Activated effector memory CD4-positive, alpha-beta T cell treated with Interleukin-2 at 50 U/mL for 16 hours (primary cell): Measurements from ENCODE around the gene MGAT3.

ENCODE experiments used
- DNase-seq: peaks from one replicate; pipeline ENCODE4 v3.0.0-alpha.2; 2020

Gene MGAT3

DNA sequence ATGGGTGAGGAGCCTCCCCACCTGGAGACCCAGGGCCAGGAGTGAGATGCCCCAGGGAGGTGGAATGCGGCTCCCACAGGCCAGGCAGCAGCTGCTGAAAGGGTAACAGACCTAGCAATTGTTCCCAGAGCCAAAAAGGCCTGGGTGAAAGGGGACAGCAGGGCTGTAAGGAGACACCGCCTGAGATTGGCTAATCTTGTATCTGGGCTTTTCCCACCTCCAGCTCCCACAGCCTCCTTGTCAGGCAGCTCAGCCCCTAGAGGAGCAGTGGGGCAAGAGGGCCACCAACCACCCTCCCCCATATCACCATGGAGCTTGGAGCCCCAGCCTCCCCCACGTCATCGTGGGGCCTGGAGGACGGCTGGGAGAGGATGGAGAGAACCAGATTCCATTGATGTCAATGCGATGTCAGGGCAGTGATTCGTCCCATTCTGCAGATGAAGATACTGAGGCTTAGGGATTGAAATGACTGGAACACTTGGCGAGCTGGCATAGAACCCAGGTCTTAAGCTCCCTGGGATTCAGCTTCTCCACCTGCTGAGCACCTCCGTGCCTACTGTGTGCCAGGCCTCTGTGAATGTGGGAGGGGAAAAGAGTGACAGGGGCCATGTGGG, 2.9 kb upstream of the MGAT3 start:
- DNase-seq = no peak

DNA sequence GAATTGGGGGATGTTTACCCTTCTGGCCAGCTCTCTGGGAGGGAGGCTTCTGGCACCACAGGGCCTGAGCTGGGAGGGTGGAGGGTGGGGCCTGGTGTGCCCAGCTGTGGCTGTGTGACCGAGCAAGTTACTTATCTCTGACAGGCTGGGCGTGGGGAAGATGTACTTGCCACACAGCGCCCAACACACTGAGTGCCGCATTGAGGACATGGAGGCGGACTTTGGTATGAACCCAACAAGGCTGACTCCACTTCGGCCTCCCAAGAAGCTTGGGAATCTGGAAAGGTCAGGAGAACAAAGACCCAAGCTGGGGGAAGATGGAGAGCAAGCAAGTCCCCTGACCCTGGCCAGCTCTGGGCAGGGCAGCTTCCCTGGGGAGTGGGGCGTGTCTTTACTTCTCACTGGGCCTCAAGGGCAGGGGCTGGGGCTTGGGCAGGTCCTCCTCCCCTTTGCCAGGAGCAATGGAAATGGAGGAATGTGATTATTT, 2.4 kb upstream of the MGAT3 start:
- no peak for DNase-seq

DNA sequence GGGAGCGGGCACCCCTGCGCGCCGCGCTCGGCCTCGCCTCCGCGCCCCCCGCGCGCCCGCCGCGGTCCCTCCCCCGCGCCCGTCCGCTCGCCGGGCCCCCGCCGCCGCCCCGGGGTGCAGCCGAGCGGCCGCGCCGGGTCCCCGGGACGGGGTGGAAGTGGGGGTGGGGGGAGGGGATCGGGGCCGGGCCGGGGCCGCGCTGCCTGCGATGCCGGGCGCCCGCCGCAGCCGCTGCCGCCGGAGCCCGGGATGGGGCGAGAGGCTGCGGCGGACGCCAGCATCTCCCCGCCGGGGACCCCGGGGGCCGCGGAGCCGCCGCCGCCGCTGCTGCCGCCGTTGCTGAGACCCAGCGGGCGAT, 365 bp downstream of the MGAT3 start:
- DNase-seq = no peak

DNA sequence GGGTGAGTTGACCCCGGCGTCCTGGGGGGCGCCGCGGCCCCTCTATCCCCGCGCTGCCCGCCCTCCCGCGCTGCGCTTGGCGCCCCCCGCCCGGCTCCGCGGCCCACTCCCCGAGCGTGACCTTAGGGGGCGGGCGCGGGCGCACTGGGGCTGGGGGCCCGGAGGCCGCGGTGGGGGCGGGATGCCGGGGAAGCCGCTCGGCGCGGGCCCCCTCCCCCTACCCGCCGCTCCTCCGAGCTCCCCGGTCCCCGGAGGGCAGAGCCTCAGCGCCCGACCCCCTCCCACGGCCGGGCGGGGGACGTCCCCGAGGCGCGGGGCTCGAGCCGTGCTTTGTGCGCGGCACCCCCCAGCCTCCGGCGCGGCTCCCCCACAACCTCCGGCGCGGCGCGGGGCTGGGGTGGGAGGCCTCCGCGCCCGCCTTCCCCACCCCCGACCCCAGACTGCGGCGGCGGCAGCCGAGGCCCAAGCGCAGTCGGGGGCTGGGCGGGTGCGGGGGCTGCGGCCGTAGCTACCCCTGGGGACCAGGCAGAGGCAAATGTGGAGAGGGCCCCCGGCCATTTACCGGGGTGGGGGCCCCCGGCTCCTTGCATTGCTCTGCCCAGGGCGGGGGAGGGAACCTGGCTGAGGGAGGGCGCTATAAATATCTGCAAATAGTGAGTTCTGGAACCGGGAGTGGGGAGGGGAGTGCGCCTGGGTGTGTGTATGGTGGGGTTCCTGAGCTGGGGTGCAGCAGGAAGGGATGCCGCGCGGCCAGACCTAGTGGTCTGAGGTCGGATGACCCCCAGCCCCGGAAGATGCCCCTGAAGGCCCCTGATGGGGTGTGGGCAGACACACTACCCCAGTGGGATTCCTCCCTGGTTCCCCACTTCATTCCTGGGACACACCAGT, 988 bp downstream of the MGAT3 start:
- DNase-seq = no peak

DNA sequence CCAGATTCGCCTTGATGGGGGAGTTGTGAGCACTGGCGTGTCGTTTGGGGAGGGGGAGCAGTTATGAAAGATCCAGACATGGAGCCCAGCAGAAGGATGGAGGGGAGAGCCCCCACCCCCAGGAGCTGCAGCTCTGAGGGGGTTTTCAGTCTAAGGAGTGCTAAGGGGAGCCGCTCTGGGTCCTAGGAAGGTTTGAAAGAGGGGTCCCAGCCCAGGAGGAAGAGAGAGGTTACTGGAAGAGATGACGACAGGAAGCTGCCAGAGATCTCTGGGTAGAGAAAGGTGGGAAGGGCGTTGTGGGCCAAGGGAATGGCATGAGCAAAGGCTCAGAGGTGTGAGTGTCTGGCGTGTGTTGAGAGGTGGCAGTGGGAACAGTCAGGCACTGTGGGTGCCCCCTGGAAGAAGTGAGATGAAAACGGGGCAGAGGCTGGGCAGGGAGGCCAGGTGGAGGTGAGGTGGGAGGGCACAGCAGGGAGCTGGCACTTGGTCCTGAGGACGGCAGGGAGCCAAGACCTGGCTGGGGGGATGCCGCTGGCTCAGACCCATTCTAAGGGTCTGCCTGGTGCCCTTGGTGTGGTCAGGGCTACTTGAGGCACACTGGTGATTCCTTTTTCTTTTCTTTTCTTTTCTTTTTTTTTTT, 1.8 kb downstream of the MGAT3 start:
- DNase-seq = no peak

DNA sequence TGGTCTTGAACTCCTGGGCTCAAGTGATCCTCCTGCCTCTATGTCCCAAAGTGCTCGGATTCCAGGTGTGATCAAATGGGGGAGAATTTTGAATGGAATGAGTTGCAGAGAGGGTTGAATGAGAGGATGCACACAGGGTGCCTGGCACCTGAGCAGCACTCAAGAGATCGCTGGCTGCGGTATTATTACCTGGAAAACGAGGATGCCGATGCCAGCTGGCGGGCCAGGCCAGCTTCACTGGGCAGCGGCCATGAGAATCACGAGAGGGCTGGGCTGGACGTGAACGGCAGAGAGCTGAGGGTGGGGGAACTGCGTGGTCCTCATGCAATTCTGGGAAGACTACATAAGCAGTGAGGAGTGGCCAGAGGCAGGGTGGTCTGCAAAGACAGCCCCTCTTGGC, 2.9 kb downstream of the MGAT3 start:
- DNase-seq = no peak

DNA sequence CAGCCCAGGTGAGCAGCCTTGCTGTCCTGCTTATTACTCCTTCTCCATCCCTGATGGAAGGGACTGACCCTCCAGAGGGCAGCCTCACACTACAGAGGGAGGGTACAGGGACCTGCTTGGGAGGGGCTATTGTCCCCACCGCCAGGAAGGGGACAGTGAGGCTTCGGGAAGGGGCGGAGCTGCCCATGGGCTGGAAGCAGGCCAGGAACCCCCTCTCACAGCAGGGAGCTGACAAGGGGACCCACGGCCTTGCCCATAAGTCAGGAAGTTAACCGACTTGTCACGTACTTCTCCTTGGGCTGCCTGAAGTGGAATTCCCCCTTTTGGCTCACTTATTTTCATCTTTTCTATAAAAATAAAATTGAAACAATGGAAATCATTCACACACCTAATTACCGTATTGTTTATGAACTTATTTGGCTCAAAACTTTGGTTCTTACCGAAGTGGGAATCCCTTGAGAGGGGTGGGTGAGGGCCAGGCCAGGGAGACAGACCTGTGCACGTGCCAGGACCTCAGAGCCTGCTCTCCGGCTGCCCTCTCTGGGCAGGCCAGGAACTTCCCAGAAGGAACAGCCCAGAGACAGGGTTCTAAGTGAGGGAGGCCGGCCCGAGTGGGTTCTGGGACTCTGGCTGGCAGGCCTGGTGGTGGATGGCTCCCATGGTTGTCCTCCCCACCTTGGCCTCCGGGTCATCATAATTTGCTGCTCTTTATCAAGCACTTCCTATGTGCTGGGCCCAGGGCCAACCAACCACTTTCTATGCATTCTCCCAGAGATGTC, 5.8 kb downstream of the MGAT3 start:
- DNase-seq = no peak

DNA sequence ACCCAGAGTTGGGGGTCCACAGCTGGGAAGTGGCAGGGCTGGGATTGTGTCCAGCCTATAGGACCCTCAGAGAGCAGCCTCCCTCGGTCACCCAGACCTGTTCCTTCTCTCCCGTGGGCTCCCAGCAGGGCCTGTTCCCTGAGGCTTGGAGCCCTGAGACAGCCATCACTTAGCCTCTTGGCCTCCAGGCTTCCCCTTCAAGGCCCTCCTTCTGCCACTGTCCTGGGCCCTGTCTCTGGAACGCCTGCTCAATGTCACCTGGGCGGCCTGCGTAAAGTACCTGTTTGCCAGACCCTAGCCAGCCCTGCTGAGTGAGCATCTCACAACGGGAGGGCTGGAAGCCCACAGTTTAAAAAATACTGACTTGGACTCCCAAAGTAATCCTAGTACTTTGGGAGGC, 6.5 kb downstream of the MGAT3 start:
- DNase-seq = no peak

DNA sequence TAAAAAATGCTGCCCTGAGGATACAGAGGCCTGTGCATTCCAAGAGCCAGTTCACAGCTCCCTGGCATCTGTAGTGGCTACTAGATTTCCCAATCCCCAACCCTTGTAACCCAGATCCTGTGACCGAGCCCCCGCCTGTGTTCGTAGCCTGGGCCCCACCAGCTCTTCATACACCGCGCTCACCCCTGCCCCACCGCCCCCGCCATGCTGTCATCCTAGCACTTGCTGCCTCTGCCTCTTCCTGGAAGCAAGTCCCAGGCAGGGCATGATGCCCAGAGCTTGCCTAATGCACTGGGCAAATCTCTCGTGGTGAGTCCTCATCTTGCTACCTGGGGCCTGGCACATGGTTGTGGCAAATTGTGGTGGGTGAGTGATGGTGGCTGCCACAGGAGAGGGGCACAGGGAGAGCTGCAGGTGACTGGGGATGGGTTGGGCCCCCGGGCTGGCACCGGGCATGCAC, 7.1 kb downstream of the MGAT3 start:
- no peak for DNase-seq

DNA sequence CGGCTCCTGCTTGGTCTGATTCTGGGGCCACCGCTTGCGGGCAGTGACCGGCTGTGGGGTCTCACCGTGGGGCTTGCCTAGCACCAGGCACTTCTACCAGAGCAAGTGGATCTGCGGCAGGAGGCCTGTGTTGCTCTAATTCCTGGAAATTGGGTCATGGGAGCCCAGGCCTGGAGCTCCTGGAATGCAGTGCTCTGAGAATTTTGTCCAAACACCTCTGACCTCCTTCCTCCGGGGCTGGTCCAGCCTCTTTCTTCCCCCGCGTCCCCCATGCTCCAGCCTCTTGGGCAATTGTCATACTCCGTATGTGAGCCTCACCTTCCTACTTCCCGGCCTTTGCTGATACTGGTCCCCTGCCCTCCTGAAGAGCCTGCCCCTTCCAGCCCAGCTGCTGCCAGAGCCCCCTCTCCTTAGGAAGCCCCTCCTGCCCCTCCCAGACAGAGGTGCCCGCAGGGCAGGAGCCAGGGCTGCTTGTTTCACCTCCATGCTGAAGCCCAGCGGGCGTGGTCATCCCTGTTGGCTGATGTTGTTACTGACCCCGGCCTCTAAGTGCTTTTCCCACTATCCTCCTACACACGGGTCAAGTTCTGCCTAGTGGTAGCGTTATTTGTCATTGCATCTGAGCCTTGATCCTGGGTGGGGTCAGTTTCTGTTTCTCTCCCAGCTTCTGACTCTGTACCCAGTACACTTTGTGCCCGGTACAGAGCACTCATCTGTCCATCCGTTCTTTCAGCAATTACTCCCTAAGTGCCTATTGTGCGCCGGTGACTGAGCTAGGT, 9.6 kb downstream of the MGAT3 start:
- DNase-seq = no peak

DNA sequence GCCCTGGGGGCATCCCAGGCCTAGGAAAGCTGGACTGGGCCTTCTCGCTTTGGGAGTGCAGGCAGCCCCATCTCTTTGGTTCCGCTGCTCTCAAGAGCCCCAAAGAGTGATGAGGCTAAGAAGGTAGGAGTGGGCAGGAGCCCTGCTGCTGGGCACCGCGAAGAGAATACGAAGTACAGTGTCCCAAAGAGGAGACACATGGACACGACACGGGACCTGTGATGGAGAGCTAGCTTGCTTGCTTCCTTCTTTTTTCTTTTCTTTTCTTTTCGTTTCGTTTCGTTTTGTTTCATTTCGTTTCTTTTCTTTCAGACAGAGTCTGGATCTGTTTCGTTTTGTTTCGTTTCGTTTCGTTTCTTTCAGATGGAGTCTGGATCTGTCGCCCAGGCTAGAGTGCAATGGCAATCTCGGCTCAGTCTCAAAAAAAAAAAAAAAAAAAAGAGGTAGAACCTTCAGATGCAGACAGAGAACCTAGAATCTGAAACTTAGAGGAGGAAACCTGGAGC, 10.6 kb downstream of the MGAT3 start:
- no peak for DNase-seq

DNA sequence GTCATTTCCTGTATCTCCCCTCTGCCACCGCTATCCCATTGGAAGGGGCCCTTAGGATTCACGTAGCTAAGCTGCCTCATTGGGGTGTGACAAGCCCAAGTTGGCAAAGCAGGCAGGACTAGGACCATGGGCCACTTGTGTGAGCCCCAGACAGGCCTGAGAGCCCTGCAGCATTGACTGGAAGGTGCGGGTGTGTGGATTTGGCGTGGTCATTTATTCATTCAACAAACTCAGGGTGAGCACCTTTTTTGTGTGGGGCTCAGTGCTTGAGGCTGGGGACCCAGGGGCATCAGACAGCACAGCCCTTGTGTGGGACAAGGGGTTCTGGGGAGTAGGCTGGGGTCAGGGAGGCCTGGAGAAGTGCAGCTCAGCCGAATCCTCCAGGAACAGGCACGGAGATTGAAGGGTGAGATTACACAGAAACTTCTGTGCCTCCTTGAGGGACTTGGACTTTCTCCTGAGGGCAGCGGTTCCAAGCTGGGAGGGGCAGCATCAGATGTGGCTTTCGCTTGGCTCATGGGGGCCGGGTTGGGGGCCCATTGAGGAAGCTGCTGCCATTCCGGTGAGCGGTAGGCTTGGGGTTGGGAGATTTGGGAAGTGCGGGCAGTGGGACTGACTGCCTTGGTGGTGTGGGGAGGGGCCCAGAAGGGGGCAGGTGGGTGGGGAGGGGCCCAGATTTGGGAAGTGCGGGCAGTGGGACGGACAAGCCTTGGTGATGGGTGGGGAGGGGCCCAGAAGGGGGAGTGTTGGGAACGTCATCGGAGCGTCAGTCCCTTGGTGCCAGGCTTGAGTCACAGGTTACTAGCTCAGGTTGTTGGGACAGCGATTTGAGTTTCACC, 11.9 kb downstream of the MGAT3 start:
- no peak for DNase-seq

DNA sequence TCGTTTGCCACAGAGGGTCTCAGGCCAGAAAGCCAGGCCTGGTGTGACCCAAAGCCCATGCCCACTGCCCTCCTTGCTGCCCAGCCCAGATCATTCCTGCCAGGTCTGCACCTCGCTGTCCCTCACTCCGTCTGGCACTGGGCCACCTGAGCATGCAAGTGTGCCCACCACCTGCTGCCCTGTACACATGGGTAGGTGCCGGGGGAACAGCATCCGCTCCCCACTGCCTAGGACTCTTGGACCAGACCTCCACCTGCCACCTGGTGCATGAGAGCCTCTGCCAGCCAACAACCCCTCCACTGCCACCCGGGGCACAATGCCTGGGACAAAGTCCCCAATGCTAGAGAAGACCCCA, 12.5 kb downstream of the MGAT3 start:
- no peak for DNase-seq

DNA sequence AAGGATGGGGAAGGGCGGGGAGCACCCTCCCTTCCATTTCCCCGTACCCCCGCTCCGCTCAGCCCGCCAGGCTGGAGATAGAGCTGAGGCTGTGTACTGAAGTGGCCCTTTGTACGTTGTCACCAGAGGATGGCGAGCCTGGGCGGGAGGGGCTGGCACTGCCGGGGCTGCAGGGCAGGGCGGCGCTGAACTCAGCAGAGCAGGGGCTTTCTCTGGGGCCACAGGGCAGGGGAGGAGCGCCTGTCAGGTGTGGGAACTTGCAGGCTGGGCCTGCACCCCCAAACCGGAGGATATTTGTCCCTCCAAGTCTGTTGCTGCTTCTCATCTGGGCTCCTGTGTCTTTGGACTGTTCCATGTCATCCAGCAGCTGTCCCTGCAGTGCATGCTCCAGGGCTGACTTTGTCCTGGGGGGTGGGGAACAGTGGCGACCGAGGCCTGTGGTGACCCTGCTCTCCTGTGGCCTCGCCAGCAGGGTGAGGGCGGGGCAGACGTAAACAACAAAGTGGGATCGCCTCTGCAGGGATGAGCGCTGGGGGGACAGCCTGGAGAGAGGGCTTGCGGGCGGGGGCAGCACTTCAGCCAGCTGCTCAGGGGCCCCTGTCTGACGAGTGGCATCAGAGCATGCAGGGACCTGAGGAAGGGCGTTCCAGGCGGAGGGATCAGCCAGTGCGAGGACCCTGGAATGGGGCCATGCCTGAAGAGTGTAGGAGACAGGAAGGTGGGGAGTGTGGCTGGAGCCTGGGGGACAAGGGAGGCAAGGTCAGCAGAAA, 13.1 kb downstream of the MGAT3 start:
- DNase-seq = no peak

DNA sequence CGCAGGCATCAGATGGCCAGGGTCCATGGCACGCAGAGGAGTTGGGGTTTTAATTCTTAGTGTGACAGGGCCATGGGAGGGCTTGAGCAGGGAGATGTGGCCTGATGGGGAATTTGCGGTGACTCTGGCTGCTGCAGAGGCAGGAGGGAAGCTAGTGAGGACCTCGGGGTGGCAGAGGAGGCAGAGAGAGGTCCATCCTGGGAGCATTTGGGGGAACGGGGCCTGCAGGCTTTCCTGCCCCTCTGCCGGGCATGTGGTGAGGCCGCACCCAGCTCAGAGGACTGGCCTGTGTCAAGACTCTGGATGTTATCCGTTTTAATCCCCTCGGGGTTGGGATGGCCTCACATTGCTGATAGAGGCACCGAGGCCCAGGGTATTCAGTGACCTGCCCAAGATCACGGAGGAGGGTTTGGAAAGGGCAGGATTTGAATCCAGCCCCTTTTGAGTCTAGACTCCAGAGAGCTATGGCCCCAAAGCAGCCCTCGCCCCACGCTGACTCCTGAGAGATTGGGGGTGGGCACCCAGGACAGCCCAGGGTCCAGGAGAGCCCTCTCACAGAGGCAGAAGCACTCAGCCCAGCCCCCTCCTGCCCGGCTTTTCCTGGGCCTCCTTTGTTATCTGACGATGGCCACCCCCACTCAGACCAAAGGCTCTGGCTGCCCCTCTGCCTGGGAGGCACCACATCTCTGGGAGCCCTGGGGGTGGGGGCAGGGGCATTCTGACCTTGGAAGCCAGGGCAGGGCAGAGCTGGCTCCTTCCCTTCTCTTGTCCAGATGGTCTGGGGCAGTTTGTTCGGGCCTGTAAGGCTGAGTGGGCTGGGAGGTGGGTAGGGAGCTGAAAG, 13.9 kb downstream of the MGAT3 start:
- no peak for DNase-seq

DNA sequence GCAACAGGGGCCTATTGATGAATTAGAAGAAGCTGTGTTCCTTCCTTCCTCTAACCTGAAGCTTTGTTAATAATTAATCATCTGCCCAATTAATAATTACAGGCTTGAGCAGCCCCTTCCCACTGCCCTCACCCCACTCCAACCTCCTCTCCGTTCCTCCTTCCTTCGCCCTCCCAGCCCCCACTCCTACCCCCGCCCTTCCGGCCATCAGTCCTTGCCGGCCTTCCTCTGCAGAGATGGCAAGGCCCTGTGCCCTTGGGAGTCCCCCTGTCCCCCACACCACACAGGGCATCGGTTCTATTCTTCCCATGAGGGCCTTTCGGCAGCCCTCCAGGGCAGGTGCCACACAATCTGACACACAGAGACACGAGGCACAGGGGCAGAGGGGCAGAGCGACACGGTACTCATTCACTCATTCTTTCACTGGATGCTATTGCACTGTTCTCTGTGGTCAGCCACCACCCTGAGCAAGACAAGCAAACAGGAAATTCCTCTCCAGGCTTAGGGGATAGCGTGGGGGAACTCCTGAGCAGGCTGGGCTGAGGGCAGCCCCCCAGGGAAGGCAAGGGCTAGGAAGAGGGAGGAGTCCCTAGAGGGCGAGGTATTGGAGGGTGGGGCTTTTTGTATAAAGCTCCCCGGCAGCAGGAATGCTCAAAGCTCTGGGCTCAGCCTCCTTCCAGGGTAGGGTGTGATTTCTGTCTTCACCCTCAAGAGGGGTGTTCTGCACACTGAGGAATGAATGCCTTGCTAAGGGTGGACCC, 14.7 kb downstream of the MGAT3 start:
- DNase-seq = no peak

DNA sequence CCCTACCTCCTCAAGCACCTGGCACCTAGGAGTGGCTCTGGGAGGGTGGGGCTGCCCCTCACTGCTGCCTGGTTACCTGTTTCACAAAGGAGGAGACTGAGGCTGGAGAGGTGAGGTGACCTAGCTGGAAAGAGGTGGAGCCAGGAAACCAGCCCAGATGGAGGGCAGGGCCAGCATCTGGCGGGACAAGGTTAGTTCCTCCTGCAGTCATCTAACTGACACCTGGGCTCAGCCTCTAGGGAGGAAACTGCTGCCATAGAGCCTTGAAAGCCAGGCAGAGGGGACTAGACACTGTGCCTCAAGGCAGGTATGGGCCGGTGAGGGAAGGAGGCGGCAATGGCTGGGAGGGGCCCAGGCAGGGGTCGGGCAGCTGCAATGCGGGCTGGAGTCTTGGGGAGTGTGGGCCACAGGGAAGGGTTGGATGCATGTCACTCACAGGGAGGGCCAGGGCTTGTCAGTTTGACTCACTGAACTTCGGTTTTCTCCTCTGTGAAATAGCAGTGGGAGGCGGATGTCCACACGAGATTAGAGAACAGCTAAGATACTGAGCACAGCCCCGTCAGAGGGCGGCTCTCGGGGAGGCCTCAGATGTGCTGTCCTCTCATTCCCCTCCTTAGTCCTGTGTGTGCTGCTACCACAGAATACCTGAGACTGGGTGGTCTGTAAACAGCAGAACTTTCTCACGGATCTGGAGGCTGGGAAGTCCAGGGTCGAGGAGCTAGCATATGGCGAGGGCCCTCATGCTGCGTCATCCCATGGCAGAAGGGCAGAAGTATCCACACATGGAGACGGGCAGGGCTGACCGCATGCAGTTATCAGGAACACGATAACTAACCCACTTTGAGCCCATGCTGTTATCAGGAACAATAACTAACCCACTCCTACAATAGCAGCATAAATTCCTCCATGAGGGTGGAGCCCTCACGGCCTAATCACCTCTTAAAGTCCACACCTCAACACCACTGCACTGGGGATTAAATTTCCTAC, 16.1 kb downstream of the MGAT3 start:
- no peak for DNase-seq
